Stimulated activated CD8-positive, alpha-beta memory T cell treated with anti-CD3 and anti-CD28 coated beads, Interleukin-4, amount 100 ng/mL, for 1 hour (primary cell): ENCODE results near the gene RBFOX1.

Source experiments
- DNase-seq, 2 donors: peaks; one replicate each; pipeline ENCODE4 v3.0.0-alpha.2; 2020; ENCODE audit warnings: low read depth in 2 of 2, low spot score in 1 of 2

RBFOX1 gene

GRCh38 chr16:7651803-7652570 lies 319.3 kb downstream of the RBFOX1 start:
- DNase-seq = no peak

GRCh38 chr16:7653746-7654461 lies 321.3 kb downstream of the RBFOX1 start:
- DNase-seq = no peak

GRCh38 chr16:7675628-7676027 lies 343.0 kb downstream of the RBFOX1 start:
- DNase-seq = no peak

GRCh38 chr16:7680296-7680695 lies 347.7 kb downstream of the RBFOX1 start:
- DNase-seq = no peak

- DNase-seq = no peak
Measured at GRCh38 chr16:7688811-7689210, 356.2 kb downstream of the RBFOX1 start.

- no peak for DNase-seq
Measured at GRCh38 chr16:7689234-7689633, 356.6 kb downstream of the RBFOX1 start.

- no peak for DNase-seq
Measured at GRCh38 chr16:7691533-7691932, 358.9 kb downstream of the RBFOX1 start.

GRCh38 chr16:7703672-7704071 lies 371.0 kb downstream of the RBFOX1 start:
- no peak for DNase-seq

GRCh38 chr16:7705885-7706284 lies 373.2 kb downstream of the RBFOX1 start:
- DNase-seq = no peak

- DNase-seq = no peak
Measured at GRCh38 chr16:7709186-7709585, 376.5 kb downstream of the RBFOX1 start.

GRCh38 chr16:7713244-7713643 lies 380.6 kb downstream of the RBFOX1 start:
- DNase-seq = no peak

GRCh38 chr16:7714775-7715174 lies 382.1 kb downstream of the RBFOX1 start:
- no peak for DNase-seq

GRCh38 chr16:7716660-7717550 lies 384.3 kb downstream of the RBFOX1 start:
- no peak for DNase-seq

- no peak for DNase-seq
Measured at GRCh38 chr16:7722761-7723160, 390.1 kb downstream of the RBFOX1 start.

- no peak for DNase-seq
Measured at GRCh38 chr16:7731141-7731540, 398.5 kb downstream of the RBFOX1 start.

- no peak for DNase-seq
Measured at GRCh38 chr16:7736138-7736665, 403.6 kb downstream of the RBFOX1 start.

GRCh38 chr16:7742626-7743025 lies 410.0 kb downstream of the RBFOX1 start:
- no peak for DNase-seq

- no peak for DNase-seq
Measured at GRCh38 chr16:7744546-7745264, 412.1 kb downstream of the RBFOX1 start.

GRCh38 chr16:7745276-7745675 lies 412.6 kb downstream of the RBFOX1 start:
- no peak for DNase-seq

GRCh38 chr16:7746941-7747340 lies 414.3 kb downstream of the RBFOX1 start:
- no peak for DNase-seq

- no peak for DNase-seq
Measured at GRCh38 chr16:7748522-7748921, 415.9 kb downstream of the RBFOX1 start.
